ENCODE data around the gene TADA3. TPM values are rescaled to one million over a fixed set of nuclear protein-coding genes. Genes with fewer than 3 reads are reported as not detected.

The TADA3 gene
- total and polyA plus RNA-seq, 2 donors (not counting 3 experiments of a cell fraction or from before 2014, with no cell fraction given) = 27.8 to 31.0 TPM

DNA sequence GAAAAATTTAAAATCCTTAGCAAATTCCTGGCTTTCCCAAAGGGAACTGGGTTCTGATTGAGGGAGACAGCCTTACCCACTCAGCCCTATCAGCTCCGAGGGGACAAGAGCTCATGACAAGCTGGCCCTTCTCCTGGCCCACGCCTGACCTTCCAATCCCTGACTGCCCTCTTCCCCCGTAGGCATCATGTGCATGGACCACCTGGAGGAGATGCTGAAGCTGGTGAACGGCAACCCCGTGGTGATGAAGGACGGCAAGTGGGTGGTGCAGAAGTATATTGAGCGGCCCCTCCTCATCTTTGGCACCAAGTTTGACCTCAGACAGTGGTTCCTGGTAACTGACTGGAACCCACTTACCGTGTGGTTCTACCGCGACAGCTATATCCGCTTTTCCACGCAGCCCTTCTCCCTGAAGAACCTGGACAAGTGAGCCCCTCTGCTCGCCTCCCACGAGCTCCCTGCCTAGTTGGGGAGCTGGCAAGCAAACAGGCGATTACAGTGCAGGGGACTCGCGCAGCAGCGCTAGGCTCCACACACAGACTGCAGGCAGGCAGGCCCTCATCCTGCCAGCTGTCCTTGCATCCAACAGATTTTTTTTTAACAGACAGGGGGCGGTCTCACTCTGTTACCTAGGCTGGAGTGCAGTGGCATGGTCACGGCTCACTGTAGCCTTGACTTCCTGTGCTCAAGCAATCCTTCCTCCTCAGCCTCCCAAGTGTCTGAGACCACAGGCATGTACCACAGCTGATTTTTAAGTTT, 34.7 kb upstream of the TADA3 start:
- TF ChIP-seq, protein P1, sequence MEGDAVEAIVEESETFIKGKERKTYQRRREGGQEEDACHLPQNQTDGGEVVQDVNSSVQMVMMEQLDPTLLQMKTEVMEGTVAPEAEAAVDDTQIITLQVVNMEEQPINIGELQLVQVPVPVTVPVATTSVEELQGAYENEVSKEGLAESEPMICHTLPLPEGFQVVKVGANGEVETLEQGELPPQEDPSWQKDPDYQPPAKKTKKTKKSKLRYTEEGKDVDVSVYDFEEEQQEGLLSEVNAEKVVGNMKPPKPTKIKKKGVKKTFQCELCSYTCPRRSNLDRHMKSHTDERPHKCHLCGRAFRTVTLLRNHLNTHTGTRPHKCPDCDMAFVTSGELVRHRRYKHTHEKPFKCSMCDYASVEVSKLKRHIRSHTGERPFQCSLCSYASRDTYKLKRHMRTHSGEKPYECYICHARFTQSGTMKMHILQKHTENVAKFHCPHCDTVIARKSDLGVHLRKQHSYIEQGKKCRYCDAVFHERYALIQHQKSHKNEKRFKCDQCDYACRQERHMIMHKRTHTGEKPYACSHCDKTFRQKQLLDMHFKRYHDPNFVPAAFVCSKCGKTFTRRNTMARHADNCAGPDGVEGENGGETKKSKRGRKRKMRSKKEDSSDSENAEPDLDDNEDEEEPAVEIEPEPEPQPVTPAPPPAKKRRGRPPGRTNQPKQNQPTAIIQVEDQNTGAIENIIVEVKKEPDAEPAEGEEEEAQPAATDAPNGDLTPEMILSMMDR (IDR thresholded peaks at IDR 0.05; ENCODE audit: extremely low read depth in 1 of 2, insufficient read depth in 1 of 2, low read depth in 1 of 2, low read length in 2 of 2) = peak; percentile 16 to 30
- TF ChIP-seq GATA2 (IDR thresholded peaks at IDR 0.05; ENCODE audit: insufficient read depth, insufficient read length, low read depth, low read length) (no peak), FOS (IDR thresholded peaks at IDR 0.05; ENCODE audit: borderline replicate concordance, insufficient read depth, low read length) (no peak)
- no peaks in the 10 kb centered on the region for H3K27me3 ChIP-seq (ENCODE audit: control insufficient read depth in 2 of 2, insufficient read depth in 2 of 2, low read length in 2 of 2)
- no peaks in the 10 kb centered on the region for H3K9me3 ChIP-seq (replicated peaks; ENCODE audit: control insufficient read depth, insufficient read depth, low read length)
- dilution Hi-C loops (cut with MboI; ENCODE audit: extremely low pct_ligation_motif_present, low sequenced_read_pairs) (no loop called here), intact Hi-C loops (cut with micrococcal nuclease) (no loop called here)
- H4K20me1 ChIP-seq (replicated peaks; ENCODE audit: control insufficient read depth, extremely low read depth, insufficient read depth, low read length) = no peaks in the 10 kb centered on the region
- H3K4me3 ChIP-seq (replicated peaks in 1 of 3; ENCODE audit: insufficient read depth in 1 of 3, low read depth in 1 of 3, low read length in 3 of 3) = no peak overlapping the region
- no peak overlapping the region for H3K4me2 ChIP-seq (ENCODE audit: insufficient read depth, low read length)
- H3K9me1 ChIP-seq (replicated peaks; ENCODE audit: control insufficient read depth, extremely low read depth, insufficient read depth, low read length) = no peaks in the 10 kb centered on the region
- H3K27ac ChIP-seq (ENCODE audit: insufficient read depth, low read depth, low read length) = no peak overlapping the region
- ChIA-PET CTCF (interaction anchor here (0.7 to 2.2 kb wide), 6 partner anchors 11 to 161 kb away, joined by 3 to 8 read pairs (median 4); no protein-coding TSS in a partner anchor), POLR2A (no interaction called here)
- no peaks in the 10 kb centered on the region for H3K4me1 ChIP-seq (ENCODE audit: control insufficient read depth, extremely low read depth, insufficient read depth, low read length)
- H3K9ac ChIP-seq (replicated peaks; ENCODE audit: extremely low read depth, insufficient read depth, low read length) = no peak overlapping the region
- FAIRE-seq (peak; percentile 73), DNase-seq (ENCODE audit: low read depth, low spot score) (no peak)
- no peaks in the 10 kb centered on the region for H3K79me2 ChIP-seq (ENCODE audit: control insufficient read depth, insufficient read depth, low read length)
- no peak overlapping the region for H2AFZ ChIP-seq (ENCODE audit: low read depth, low read length)
- H3K36me3 ChIP-seq (ENCODE audit: control insufficient read depth in 2 of 2, extremely low read depth in 1 of 2, insufficient read depth in 2 of 2, low read length in 2 of 2) = peaks cover 0 to 7% of the 10 kb centered on the region in 2 experiments
- BruUV-seq (replicated peaks) = no TSS peak
